Activated CD8-positive, alpha-beta memory T cell treated with anti-CD3 and anti-CD28 coated beads for 36 hours (primary cell): ENCODE results near the gene CEP128. TPM values are rescaled to one million over a fixed set of nuclear protein-coding genes. Genes with fewer than 3 reads are reported as not detected.

ENCODE experiments used
- CTCF ChIA-PET: fragments of 350-600 bp; sonication (Branson Sonifier 250); formaldehyde crosslinking; loops from one replicate; lab custom pipeline; 2021; ENCODE audit warnings: antibody characterized with exemption; lab: Charles Lee
- POLR2A ChIA-PET: fragments of 350-600 bp; sonication (Branson Sonifier 250); formaldehyde crosslinking; loops from one replicate; lab custom pipeline; 2021; ENCODE audit warnings: antibody characterized with exemption; lab: Charles Lee
- total RNA-seq, 2 experiments: library from RNA; stranded (reverse); gene quantifications; one replicate each; pipeline ENCODE4 v1.2.3, GENCODE V29; 2021

The CEP128 gene
- total RNA-seq, 2 experiments from 2014 or later, result 18.0 to 19.7 TPM

DNA sequence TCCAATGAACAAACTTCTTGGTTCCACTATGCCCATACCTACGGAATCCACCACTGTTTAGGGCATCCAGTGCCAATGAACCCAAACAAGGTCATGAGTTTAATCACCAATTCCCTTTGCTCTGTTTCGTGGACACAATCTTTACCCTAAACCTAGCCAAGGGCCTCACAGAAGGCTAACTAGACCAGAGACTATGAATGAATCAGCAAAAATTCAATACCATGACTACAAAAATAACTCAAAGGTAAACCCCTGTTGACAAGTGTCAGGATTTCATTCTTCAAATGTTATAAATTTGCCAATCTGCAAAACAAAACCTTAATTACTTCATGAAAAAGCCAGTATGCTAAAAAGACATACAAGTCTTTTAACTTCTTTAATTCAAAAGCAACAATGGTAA is 96.7 kb downstream of the CEP128 start:
- ChIA-PET POLR2A (no interaction called here), CTCF (no interaction called here)

DNA sequence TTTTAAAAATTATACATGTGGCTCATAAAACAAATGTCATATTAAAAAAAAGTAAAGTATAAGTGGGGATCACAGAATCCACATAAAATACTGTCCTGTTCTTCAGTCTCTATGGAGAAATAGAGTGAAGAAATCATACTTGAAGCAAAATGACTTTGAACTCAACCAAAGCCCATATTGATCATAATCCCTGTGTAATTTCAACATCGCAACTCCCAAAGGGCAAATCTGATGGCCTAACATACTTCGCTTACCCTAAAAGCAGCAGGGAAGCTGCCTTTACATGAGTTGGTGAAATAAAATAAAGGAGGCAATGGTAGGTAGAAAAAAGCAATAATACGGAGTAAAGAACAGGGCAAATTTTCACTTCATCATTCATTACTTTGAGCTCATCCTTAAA is 101.8 kb downstream of the CEP128 start:
- CTCF ChIA-PET, result interaction anchor here (0.6 kb wide), 1 partner anchor 21 kb away, joined by 3 read pairs; no protein-coding TSS in a partner anchor
- POLR2A ChIA-PET, result no interaction called here

DNA sequence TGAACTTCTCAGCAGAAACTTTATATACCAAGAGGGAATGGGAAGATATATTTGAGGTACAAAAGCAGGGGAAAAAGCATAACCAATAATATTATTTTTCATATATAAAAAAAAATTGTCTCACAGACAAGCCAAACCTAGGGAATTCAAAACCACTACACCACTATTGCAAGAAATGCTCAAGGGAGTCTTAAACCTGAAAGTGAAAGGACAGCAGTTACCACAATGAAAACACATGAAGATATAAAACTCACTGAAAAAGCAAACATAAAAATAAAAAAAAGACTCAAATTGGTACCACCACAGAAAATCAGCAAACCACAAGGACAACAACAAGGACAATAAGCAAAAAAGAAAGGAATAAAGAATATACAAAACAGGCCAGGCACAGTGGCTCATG is 131.9 kb downstream of the CEP128 start:
- POLR2A ChIA-PET, result no interaction called here
- CTCF ChIA-PET, result no interaction called here

DNA sequence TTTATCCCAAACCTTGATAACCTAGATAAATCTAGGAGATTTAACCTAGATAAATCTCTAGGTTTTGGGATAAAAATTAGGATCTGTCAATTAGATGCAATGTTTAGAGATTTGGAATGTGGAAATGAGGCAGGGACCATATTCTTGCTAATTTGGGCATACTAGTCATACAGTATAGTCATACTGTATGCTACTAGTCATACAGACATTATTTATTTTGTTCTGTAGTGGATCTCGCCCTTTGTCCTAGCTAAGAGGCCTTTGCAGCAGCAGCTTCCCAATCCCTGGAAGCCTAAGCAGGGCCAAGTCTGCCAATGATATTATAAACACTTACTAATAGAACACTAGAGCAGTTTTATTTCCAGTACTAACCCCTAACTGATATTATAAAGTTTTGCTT is 136.4 kb downstream of the CEP128 start:
- CTCF ChIA-PET, result no interaction called here
- POLR2A ChIA-PET, result no interaction called here

DNA sequence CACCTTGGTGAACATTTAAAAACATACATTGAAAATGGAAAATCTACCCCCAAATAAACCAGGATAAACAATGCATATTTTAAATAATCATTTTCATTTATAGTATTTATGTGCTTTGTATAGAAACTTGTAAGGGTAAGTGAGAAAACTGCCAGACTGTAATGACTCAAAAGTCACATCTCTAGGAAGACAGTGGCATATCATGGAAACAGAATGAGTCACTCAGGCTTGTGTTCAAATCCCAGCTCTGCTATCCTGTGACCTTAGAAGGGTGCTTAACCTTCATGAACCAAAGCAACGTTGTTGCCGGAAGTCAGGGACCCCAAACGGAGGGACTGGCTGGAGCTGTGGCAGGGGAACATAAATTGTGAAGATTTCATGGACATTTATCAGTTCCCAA is 142.7 kb downstream of the CEP128 start:
- CTCF ChIA-PET, result no interaction called here

DNA sequence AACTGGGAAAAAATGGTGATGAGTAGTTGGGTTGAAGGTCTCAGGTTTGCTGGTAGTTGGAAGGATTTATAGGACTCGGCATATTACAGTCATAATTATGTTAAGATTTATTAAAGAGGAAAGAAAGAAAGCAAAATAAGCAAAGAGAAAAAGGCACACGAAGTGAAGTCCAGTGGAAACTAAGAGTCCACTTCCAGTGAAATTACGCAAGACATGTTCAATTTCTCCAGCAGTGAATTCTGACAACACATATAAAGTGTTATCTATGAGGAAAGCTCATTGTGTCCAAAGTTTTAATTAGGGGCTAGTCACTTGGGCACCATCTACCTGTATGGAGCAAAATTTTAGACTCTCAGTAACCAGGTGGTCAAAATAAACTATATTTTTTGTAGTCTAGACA is 143.3 kb downstream of the CEP128 start:
- POLR2A ChIA-PET, result no interaction called here
- CTCF ChIA-PET, result no interaction called here

More for the DNA sequence above, 142.7 kb downstream of the CEP128 start:
- POLR2A ChIA-PET, result no interaction called here

DNA sequence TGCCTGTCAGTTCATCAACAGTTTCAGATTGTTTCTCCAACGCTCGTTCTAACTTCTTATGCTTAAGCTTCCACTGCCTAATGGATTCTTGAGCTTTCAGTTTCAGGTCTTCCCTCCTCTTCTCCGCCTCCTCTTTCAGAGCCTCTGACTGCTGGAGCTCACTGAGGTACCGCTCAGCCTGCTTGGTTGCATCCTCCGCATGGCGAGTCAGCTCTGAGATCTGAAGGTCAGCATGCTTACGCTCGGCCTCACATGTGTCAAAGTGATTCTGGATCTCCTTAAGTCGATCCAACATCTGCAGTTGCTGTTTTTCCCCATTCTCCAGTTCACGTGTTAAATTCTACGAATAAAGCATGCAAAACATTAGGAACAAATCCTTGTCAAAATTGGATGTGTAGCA is 148.8 kb downstream of the CEP128 start:
- CTCF ChIA-PET, result no interaction called here

DNA sequence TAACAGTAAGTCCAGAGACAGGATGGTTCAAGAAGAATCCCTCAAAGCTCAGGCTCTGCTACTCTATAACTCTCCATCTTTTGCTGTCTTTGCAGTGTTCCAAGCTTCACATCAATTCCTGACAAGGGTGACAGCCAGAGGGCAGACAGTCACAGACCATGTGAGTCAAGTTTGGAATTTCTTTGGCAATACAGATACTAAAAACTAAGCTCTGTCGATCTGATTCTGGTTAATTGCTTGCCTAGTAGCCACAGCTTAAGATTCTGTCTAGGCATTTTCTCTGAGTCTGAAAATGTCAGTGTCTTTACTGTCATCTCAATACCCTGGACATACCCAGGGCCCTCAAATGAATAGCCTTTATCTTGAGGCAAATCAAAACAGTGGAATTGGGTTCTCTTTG is 153.7 kb downstream of the CEP128 start:
- POLR2A ChIA-PET, result no interaction called here
- CTCF ChIA-PET, result no interaction called here

More for the DNA sequence above, 148.8 kb downstream of the CEP128 start:
- POLR2A ChIA-PET, result no interaction called here

DNA sequence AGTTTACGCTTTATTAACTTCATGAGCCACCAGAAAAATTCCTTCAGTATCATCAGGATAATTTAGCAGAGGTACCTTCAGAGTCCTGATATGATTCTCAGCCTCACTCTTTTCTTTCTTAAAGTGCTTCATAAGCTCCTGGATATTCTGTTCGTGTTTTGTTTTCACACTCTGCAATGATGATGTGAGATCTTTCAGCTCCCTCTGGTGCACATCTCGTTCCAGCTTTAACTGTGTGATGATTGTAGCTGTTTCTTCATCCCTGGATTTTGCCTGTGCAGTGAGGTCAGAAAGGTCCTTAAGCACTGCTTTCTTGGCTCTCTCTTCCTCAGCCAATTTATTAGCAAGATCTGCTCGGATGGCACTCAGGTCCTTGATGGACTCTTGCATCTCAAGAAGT is 156.7 kb downstream of the CEP128 start:
- ChIA-PET POLR2A (no interaction called here), CTCF (no interaction called here)

DNA sequence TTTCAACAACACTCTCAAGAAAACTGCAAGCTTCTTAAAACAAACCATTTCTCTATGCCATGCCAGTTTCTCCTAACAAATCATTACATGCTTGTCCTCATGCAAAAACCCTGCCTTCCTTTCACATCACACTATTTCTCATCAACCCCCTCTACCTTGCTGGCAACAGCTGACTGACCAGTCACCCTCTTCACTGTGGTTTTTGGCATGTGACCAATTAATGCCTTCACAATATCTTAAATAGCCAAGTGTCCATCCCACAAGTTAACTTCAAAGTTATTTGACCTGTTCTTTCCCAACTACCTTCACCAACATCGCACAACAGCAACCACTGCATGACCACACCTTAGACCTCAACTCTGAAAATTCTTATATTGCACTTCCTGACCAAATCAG is 159.6 kb downstream of the CEP128 start:
- CTCF ChIA-PET, result no interaction called here
- POLR2A ChIA-PET, result no interaction called here

DNA sequence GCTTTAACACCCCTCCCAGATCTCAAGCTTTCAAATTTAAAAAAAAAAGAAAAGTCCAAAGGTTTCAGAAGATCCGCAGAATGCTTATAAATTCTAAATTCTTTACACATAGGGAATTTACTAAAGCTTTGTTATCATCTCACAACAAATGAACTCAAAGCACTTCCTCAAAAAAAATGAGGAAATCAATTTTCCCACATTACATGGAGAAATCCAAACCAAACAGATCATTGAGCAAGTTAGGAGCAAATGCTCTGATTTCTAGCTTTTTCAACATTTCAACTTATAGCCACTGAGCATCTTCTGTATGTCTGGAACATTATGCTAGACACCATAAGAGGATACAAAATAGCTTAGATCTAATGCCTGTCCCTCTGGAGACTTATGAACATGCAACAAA is 161.0 kb downstream of the CEP128 start:
- POLR2A ChIA-PET, result no interaction called here
- CTCF ChIA-PET, result no interaction called here

DNA sequence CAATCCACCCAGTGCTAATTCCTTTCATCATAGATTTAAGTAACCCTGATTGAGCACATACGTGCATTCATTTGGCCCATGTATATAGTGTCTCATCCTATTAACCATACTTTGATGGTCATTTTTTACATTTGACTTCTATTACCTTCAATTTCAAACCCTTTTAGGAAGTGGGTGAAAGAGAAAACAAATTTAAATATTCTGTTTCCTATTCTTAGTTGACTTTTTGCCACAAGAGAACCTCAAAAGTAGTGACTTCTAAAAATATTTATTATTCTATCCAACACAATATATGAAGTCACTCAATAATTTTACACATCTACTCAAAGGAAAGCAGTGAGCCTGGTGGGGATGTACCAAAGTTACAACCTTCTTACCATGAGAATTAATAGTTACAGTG is 164.9 kb downstream of the CEP128 start:
- ChIA-PET POLR2A (no interaction called here), CTCF (no interaction called here)

DNA sequence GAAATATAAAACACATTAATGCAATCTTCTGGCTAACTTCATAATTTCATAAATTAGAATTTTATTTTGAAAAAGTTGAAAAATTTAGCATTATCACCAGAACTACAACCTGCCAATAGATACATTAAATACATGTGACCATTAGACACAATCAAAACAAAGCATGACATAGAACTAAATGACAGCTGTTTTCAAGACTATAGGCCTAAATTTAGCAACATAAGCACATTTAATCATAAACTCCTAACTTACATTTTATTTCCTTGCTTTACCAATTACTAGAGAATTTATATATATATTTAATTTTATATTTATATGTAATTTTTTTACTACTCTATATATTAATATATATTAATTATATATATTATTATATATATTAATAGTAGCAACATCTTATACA is 165.4 kb downstream of the CEP128 start:
- CTCF ChIA-PET, result no interaction called here
- POLR2A ChIA-PET, result no interaction called here

DNA sequence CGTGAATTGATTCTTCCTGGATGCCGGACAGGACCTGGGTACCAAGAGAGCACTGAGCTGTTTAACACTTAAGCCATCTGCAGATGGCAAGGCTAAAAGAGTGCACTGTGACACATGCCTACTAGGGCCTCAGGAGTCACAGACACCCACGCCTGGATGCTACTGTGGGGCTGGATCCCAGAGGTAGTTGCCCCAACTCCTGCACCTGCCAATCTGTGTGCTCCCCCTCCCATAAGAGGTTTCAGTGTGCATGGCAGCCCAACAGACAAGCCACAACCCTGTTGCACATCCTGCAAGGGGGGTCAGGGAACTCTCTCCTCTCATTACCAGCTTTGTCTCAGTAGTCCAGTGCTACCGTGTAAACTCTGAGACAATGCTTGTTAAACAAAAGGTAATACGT is 169.0 kb downstream of the CEP128 start:
- POLR2A ChIA-PET, result no interaction called here

DNA sequence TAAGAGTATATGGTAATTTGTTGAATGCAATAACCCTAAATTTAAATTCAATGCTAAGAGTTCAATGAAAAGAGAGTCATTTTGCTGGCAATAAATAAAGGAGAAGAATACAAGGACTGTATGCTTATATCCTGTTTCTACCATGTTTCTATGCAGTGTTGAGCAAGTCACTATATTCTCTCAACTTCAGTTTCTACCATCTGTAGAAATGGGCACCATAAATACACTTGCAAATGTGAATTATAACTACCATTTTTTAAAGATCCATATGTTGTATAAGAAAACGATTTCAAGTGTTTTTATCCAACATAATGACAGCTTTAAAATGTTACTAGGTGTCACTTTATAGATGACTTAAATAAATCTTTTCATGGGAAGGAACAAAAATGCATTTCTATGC is 170.3 kb downstream of the CEP128 start:
- CTCF ChIA-PET, result no interaction called here
- POLR2A ChIA-PET, result no interaction called here

More for the DNA sequence above, 169.0 kb downstream of the CEP128 start:
- CTCF ChIA-PET, result no interaction called here

DNA sequence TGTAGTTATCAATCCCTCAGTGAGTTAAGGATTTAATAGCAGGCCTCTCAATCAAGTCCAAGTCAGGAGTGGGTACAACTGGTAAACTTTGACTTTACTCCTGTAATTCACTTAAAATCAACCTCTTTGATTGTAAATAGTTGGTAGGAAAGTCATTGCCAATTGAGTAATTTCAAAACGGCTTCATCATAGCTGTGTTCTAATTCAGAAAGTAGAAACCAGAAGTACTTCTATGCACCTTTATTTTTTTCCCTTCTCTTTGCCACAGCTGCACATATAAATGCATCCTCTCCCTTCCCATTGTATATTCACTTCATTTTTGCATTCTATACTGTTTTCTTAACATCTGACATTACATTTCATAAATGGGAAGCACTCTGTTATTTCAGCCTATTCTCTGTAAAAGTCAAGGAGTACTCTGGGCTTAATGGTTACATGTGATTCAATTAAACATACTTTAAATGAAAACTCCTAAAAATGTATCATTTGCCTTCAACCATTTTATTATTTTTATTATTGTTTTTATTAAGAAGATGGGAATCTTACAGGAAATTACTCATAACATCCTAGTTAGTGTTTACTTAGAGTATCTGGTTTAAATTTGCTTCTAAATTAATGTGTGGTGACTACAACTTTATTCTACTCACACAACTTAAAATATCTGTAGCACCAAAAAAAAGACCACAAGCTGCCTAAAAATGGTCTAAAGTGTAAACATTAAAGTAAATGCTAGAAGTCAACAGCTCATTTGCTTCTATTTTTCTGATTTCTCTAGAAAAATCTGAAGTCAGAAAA is 171.2 kb downstream of the CEP128 start:
- ChIA-PET POLR2A (no interaction called here), CTCF (no interaction called here)

DNA sequence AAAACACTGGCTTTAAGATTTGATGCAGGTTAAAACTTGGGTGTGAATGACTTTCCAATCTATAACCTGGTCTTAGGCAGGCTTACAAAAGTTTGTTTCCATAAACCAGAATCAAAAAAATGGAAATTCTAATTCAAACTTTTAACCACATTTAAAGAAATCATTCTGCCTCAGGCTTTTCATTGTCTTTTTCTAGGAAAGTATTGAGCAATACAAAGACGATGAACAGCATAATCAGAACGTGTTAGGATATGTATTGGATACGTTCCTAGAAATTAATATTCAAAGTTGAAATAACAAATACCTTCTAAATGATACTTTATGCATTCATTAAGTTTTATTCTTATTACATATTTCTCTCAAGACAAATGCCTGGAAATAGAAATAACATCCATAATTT is 172.9 kb downstream of the CEP128 start:
- ChIA-PET CTCF (no interaction called here), POLR2A (no interaction called here)

DNA sequence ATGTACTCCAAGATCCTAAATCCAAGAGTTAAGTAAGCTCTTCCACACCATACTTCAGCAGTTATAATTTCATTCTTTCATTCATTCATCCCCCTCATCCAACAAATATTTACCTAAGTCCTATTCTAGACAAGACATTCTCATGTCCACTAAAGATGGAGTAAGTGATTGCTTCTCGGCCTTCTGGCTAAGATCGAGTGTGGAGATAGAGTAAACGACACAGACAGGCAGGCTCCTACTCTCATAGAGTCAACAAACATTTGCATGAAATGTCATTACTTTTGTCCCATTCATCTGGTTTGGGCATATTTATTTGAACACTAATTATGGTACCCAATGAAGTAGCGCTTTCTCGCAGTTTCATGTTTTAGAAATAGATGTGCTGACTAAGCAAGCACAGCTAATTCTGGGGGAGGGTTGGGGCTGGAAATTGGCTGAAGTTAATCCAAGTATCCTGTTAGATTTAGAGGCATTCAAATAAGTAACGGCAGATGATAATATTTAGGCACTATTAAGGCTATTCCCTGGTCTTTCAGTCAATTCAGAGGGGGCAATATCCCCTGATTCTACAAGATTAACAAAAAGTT is 176.5 kb downstream of the CEP128 start:
- CTCF ChIA-PET, result no interaction called here

DNA sequence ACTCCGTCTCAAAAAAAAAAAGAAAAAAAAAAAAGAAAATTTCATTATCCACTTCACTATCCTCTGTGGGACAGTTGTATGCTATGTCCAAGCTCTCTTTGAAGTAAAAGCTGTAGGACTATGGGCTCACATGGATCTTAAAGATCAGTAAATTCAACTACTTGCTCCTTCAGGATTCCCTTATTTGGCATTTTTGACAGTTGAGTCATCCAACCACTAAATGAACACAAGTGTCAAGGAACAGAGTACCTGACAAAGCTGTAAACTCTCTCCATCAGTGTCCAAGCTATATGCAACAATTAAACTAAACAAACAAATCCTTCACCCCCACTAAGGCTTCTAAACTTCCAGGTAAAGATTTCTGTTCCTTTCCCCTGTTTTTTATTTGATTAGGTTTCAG is 177.0 kb downstream of the CEP128 start:
- POLR2A ChIA-PET, result no interaction called here
- CTCF ChIA-PET, result no interaction called here

More for the DNA sequence above, 176.5 kb downstream of the CEP128 start:
- POLR2A ChIA-PET, result no interaction called here

DNA sequence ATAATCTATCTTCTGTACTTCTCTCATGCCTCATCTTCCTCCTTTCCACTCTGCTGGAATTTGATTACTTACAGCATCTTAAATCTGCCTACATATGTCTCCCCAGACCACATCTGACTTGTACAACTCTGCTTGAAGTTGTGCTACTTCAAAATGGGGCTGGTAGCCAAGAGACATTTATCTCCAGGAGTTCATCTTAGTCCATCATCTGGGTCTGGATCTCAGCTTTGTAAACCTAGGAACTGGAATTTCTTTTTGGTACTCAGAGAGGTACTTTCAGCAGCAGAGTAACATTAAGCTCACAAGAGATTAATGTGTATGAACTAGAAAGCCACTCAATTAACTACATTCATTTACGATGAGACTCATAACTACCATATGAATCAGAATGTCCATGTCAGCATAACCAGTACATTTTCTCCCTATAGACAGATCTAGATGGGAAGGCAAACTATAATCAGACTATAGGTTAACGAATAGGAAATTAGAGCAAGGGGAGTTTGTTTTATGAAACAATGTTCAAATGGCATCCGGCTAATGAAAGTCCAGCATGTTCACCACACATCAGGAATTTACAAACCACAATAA is 178.8 kb downstream of the CEP128 start:
- ChIA-PET CTCF (no interaction called here), POLR2A (no interaction called here)

DNA sequence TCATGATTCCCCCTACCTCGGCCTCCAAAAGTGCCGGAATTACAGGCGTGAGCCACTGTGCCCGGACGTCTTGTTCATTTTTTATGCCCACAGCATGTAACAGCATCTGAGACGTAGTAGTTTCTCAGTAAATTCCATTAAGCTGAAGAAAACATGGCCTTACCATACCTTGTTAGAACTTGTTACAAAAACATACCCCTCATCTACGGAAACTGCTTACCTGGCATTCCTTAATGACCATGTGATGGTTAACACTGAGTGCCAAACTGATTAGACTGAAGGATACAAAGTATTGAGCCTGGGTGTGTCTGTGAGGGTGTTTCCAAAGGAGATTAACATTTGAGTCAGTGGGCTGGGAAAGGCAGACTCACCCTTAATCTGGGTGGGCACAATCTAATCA is 186.8 kb downstream of the CEP128 start:
- ChIA-PET CTCF (no interaction called here), POLR2A (no interaction called here)
